Stimulated activated CD4-positive, alpha-beta T cell treated with anti-CD3 and anti-CD28 coated beads, Interleukin-4, amount 100 ng/mL, for 24 hours (primary cell): ENCODE results near the gene DHRS1.
"Not testable (repeated sequence)": the region's sequence is repeated elsewhere in the genome, so short reads cannot be mapped to it uniquely, and the experiment has no call there.

ENCODE experiments used
- DNase-seq: peaks from one replicate; pipeline ENCODE4 v3.0.0-alpha.2; 2020

The DHRS1 gene

GRCh38 chr14:24261969-24262327 is 37.6 kb downstream of the DHRS1 start:
- DNase-seq = no peak

DNA sequence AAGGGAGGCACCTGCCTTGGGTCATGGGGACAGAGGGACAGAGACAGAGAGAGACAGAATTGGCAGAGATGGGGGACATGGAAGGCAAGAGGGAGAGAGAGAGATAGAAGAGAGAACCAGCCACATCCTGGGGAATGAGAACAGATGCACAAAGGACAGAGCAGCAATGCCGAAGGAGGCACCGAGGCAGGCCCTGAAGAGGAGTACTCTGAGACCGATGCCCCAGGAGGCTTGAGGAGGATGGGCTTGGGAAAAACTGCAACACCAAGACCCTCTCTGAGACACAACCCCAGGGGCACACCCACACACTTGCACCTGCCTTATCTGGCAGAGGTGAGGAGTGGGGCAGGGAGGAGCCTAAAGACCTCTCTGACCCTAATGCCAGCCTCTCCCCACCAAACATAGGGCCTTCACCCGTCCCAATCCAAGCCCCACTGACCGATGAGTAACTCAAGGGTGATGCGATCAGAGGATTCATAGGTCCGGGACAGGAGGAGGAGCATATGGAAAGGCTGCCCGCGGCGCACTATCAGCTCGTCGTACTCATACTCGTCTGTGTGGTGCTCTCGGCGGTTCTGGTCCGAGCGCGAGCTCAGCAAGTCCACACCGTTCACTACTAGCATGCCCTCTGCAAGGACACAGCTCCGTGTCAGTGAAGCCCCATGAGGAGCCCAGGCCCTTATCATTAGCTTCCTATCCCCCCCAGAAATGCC is 38.2 kb downstream of the DHRS1 start:
- DNase-seq = no peak

- no peak for DNase-seq
Observed at GRCh38 chr14:24260780-24261157, 38.8 kb downstream of the DHRS1 start.

GRCh38 chr14:24260026-24260779 is 39.4 kb downstream of the DHRS1 start:
- no peak for DNase-seq

- DNase-seq = no peak
Observed at GRCh38 chr14:24259282-24260025, 40.1 kb downstream of the DHRS1 start.

DNA sequence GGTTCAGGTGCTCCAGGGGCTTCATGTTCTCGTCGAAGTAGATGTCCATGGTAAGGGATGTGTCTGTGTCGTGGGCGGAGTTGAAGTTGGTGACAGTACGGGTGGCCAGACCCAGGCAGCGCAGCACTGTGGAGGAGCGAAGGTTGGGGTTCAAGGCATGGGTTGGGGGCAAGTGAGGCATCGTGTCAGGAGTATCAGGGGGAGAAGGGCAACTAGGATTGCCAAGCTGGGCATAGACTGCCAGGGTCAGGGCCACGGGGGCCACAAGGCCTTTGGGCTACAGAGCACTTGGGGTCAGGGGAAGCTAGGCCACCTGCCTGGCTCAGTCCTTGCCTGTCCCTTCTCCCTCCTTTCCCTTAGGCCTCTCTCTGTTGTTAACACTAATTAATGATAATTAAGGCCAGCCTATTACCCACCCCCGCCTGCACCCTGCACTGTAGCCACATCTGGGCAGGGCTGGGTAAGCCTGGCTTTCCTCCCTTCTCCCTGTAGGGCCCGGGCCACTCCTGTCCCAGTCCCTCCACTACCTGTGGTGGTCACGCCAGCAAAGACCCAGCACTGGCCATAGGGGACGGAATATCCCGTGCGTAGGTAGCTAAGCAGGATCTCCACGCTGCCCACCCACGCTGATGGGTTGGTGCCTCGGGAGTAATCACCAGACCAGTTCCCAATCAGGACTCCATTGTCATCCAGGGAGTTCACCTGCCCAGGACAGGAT is 40.9 kb downstream of the DHRS1 start:
- DNase-seq = no peak

GRCh38 chr14:24258119-24258518 is 41.5 kb downstream of the DHRS1 start:
- DNase-seq = no peak

DNA sequence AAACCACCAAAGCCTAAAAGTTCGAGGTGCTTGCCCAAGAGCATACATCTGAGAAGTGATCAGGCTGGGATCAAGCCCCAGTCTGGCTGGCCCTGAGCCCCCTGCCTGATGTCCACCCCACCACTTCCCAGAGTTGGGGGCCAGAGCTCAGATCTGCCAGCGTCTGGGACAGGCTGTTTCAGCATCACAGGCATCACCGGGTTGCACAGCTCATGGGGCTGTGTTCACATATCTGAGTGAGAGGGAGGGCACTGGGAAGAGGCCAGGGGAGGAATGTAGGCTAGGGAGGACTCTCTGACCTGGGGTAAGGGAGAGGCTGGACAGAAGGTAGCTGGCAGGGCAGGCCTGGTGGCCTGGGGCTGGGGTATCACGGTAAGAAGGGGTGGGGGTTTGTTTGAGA is 42.6 kb downstream of the DHRS1 start:
- no peak for DNase-seq

GRCh38 chr14:24255931-24256711 is 43.5 kb downstream of the DHRS1 start:
- DNase-seq = no peak

DNA sequence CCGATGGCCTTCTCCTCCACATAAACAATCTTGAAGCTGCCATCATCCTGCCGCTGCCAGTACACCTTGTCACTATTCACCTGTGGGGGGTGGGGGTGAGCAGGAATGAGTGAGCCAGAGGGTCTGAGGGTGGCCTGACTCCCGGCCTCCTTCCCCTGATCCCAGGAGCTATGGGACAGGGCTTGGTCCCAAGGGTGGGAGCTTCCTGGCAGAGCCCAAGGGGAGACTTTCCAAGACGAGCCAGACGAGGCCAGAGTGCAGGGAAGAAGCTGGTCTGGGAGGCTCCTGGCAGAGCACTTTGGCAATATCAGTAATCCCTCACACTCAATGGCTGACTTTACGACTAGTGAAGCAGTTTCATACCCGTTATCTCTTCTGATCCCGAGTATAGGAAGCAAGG is 44.1 kb downstream of the DHRS1 start:
- no peak for DNase-seq

- no peak for DNase-seq
Observed at GRCh38 chr14:24254630-24255392, 44.8 kb downstream of the DHRS1 start.

DNA sequence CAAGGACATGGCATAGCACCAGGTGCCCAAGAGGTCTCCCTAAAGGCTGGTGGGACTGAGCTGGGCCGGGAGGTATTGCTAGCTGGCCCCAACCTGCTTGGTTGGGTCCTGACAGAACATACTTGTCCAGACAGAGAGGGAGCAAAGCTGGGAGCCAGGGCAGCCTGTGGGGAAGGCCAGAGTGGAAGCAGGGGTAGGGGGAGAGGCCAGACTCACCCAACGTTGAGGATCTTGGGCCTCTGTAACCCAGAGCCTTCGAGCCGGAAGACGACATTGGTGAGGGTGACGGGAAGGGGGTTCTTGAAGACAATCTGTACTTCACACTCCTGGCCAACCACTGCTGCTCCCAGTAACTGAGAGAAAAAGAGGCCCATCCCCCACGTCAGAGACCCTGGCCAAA is 45.6 kb downstream of the DHRS1 start:
- DNase-seq = no peak

- DNase-seq = no peak
Observed at GRCh38 chr14:24252289-24253124, 47.1 kb downstream of the DHRS1 start.

GRCh38 chr14:24251880-24252288 is 47.7 kb downstream of the DHRS1 start:
- no peak for DNase-seq

DNA sequence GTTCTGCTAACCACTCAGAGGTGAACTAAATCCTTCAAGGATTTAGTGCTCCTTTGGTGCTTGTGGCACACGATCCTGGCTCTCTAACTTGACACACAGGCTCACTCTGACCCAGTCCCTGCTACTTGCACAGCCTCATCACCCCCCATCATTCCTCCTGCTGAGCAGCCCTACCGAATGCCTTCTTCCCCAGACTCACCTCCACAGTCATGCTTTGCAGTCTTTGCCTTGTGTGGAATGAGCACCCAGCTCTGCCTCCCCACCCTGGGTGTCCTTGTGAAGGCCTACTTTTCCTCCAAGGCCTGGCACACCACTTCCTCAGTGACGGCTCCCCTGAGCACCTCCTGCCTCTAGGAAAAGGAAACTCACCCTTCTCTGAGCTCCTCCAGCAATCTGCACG is 49.2 kb downstream of the DHRS1 start:
- DNase-seq = no peak

DNA sequence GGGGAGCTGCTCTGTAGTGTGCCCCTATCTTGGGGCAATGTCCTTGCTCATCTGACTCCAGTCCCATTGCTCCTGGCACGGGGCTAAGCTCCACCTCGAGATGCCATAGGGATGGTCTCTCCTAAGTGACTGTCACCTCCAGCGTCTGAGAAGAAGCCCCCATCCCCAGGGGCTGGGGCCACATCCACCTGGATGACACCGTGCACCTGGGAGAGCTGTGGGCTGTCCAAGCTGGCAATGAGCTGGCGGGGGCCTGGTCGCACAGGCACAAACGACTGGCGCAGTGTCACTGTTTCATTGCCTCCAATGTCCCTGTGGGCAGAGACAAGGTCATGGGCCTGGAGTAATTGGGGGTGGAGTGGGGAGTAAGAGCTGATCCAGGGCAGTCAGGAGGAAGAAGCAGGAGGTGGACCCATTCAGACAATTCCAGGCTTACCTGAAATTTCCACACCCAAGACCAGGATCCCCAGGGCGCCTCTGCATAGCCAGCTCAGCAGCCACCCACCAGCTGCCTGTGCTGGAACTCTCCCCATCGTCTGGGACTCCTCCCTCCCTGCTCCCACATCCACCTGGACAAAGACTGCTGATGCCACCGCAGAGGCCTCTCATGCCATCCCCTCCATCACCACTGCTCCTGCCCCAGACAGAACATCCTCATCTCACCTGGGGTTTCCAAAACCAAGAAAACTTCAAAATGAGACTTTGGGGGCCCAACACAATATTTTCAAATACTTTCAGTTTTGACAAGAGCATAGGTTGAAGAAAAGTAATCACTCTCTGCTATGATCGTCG is 50.2 kb downstream of the DHRS1 start:
- DNase-seq = no peak

DNA sequence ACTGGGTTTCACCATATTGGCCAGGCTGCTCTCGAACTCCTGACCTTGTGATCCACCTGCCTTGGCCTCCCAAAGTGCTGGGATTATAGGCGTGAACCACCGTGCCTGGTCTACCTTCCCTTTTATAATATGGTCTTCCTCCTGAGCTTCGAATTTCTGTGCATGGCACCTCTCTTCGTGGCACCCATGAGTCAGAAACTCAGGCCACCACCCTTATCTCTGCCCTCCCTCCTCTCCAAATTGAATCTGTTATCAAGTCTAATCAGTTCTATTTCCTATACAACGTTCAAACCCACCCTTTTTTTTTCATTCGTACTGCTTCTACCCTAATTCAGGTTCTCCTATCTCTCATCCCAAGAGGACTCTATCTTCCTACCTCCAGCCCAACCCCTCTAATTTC is 52.2 kb downstream of the DHRS1 start:
- DNase-seq = no peak

DNA sequence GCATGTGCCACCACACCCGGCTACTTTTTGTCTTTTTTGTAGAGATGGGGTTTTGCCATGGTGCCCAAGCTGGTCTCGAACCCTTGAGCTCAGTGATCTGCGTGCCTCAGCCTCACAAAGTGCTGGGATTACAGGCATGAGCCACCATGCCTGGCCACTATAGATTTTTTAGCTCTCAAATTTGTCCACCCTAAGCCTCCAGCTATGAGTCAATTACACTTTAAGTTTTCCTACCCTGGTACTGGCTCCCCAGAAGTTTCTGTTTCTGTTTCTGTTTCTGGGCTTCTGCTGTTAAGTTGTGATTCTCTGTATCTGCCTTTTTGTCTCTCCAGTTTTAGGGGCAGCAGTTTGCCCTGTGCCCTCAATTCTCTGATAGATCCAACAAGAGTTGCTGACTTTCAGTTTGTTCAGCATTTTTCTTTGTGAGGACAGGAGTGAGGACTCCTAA is 52.8 kb downstream of the DHRS1 start:
- DNase-seq = peak; percentile 37

GRCh38 chr14:24245350-24245749 is 54.2 kb downstream of the DHRS1 start:
- DNase-seq = not testable (repeated sequence)

DNA sequence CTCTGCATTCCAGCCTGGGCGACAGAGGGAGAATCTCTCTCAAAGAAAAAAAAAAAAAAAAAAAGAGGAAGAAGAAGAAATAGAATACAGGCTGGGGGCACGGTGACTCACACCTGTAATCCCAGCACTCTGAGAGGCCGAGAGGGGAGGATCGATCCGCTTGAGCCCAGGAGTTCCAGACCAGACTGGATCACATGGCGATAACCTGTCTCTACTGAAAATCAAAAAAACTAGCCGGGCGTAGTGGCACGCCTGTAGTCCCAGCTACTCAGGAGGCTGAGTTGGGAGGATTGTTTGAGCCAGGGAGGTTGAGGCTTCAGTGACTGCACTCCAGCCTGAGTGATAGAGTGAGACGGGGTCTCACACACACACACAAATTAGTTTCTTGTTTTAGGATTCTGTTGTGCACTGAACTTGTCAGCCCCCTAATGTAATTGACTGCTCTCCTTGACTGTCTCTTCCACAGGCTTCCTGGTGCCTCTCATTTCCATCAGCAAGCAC is 56.2 kb downstream of the DHRS1 start:
- DNase-seq = no peak
